NCI-H526 treated with DMSO at 0.1 percent for 48 hours (cell line): ENCODE measurements around the gene NTRK2.
"Not testable (repeated sequence)": the region's sequence is repeated elsewhere in the genome, so short reads cannot be mapped to it uniquely, and the experiment has no call there.

Experiments
- DNase-seq: peaks from one replicate; lab custom pipeline; 2025; lab: John Stamatoyannopoulos, UW

Gene NTRK2

DNA sequence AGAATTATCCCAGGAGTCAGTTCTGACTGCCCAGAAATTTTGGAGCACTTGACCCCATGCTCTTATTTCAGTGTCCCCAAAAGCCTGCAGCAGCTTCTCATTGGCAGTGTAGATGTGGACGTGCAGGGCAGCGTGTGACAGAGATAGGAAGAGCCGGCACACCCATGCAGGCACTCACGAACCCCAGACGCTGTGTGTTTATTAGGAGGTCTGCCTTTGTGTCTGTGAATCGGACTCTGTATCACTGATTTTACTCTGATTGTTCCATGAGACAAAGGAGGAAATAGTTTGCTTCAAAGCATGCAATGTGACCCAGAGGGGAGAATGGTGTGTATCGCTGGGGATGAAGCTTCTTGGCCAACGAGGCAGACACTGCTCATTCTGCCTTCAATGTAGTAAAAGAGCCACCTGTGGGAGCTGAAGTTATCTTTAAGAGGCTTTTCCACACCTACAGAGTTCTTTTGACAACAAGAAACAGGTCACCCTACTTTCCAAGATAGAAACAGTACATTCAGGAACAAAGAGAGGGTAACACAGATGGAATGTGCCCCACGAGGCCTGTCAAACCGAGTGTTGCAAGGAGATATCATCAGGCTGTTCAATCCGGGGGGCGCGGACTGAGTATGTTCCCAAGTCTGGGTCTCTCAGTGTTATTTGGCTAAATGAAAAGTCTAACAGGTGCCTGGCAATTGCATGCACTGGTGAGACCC is 224.0 kb downstream of the NTRK2 start:
- no peak for DNase-seq

GRCh38 chr9:84894859-84895258 is 225.3 kb downstream of the NTRK2 start:
- no peak for DNase-seq

- DNase-seq = no peak
Observed at GRCh38 chr9:84897362-84898094, 228.0 kb downstream of the NTRK2 start.

DNA sequence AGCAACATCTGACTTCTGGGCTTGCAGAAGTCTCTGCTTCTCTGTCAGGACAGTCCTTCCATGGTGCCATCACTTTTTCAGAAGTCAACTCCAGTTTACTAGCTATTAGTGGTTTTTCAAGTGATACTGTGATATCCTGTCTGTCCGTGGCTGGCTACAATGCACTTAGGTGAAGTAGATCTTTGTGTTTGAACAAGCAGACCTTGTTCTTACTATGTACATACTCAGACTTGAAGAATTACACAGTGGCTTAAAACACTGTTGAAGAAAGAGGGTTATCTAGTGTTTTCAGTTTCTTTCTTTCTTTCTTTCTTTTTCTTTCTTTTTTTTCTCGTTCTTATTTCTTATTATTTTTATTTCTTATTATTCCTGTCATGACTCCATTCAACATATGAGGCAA is 228.7 kb downstream of the NTRK2 start:
- no peak for DNase-seq

- not testable (repeated sequence) for DNase-seq
Observed at GRCh38 chr9:84898618-84899017, 229.1 kb downstream of the NTRK2 start.

DNA sequence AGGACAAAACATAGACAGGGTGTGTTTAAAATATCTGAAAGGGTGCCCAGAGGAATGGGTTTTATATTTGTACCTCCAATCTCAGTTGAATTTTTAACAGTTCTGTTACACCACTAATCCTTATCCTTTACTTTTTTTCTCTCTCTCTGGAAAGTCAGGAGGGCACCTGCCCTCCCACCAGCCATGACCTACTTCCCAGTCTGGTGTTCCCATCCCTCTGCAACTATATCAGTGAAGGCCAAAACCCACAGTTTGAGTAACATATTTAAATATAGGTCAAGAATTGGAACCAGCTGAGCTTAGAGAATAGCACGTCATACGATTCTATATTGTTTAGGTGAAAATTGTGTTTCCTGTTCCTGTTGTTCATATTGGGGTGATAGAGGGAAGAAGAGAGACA is 229.8 kb downstream of the NTRK2 start:
- DNase-seq = no peak

DNA sequence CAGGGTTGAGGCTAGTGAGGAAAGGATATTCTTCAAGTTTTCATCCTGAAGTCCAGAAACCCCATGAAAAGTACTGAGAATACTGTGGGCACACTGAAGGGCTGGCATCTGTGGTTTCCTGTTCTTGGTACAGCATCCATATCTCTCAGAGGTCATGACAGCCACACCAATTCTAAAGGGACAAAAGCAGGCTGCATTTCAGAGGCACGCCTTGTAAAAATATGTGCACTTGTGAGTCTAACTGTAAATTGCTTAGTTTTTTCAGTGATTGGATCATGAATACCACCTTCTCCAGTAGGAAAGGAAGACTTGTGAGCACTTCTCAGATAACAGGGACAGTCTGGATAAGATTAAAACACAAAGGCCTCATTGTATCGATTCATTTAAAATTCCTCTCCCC is 230.9 kb downstream of the NTRK2 start:
- no peak for DNase-seq

DNA sequence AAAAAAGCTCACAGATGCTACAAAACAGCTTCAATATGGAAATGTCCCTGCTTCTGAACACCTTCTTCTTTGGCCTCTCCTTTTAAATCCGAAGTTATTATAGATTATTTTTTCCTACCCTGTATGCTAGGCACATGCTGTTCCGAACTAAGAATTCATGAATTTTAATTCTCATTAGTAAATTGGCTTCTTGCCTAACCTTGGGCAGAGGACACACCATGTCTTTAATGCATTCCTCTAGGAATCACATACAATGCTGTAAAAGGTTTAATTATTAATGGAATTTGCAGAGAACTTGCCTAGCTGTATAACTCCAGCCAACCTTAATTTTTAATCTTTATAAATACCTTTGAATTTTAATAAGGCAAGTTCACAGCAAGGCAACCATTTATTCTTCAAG is 234.4 kb downstream of the NTRK2 start:
- no peak for DNase-seq

- DNase-seq = no peak
Observed at GRCh38 chr9:84916769-84917168, 247.2 kb downstream of the NTRK2 start.

GRCh38 chr9:84917366-84918070 is 248.0 kb downstream of the NTRK2 start:
- no peak for DNase-seq

DNA sequence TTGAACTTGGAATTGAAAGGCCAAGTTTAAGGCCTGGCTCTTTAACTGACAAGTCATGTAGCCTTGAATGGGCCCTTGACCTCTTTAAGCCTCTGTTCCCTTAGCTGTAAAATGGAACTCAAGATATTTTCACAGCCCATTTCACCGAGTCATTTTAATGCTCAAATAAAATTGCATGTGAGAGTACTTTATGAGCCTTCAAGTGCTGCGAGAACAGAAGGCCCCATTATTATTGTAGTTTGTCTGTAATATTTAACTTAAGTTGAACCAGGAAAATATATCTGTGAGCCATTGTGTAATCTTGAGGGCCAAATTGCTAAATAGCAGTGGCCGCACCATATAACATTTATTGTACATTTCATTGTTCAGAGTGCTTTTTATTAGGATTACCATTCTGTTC is 249.9 kb downstream of the NTRK2 start:
- DNase-seq = no peak

DNA sequence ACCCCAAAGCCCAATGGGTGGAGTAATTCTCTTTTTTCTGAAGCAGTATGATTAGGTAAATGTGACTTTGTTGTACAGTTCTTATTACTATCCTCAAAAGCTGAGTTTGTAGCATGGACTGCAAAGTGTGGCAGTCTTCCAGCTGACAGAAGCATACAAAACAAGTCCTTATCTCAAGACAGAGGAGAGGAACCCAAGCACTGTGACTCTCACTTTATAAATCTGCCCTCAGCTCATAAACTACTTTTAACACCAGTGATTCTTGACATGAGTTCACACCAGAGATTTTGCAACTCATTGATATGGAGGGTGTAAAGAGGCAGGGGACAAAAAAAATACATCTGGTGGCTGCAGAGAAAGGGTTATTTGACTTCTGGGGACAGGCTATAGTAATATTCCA is 251.6 kb downstream of the NTRK2 start:
- DNase-seq = no peak

DNA sequence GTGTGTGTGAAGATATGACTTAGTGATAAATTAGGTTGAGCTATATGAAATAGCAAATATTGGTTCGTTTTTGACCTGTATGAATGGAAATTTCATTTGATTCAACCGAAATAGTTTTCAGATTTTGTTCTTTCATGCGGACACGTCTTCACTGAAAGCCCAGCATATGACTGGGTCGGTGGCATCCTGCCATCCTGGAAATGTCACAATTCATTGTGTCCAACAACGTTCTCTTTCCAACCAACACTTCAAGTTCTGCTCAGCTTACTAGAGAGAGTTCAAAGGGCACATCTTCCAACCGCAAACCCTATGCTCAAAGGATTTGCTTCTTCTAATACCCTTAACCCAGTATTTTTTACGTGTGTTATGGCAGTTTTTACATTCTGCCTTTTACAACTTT is 252.5 kb downstream of the NTRK2 start:
- no peak for DNase-seq

DNA sequence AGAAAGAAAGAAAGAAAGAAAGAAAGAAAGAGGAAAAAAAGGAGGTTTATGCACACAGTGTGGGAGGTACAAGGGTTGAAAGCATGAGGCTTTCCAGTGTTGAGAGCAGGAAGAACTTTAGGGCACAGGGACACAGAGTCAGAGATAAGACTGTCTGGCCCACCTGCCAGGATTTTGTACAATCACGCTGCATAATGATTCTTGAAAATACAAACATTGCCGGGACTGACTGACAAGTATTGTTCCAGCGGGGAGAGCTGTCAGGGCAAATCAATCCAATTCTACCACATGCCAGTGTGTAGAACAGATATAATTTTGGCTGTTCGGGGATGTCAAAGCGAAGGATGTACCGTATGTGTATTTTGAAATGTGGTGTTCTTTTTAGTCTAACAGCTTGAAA is 254.7 kb downstream of the NTRK2 start:
- no peak for DNase-seq

DNA sequence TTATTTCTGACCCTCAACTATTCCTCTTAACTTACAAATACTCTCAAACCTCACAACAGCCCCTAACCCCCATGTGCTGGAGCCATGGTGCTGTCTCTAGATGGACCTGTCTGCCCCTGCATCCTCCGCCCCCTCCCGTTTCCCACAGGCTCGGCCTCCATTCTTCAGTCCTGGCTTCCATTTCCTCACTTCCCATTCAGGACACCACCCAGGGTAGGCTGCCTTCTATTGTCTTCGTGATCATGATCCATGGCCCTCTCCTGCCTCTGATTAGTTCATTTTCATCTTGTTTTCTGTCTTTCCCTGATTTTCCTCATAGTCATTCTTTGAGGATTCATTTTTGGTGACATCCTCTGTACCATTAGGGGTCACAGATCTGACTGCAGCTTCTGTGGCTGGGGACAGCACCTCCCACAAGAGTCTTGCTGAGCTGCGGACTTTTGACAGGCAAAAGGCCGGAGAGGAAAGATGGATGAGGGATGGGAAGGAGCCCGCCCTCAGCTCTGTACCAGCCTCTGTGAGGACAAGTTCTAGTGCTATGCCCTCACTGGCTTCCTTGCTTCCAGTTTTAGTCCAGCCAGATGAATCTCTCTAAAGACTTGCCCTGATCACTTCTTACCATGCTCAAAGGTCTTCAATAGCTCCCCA is 255.8 kb downstream of the NTRK2 start:
- no peak for DNase-seq

DNA sequence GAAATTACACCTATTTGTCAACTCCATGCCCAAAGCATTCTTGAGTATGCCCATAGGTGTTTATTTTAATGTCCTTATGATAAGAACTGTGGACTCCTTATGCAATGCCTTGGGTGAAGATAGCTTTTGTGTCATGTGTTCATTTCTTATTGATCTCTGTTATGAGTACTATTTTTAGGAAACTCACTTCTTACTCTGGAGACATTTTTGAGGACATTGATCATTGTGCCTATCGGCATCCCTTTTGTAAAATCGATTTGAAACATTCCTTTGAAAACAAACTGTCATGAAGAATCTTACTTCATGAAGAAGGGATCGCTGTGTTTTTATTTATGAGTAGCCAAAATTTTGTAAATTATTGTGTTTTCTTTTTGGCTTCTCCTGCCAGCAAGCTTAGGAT is 257.3 kb downstream of the NTRK2 start:
- DNase-seq = no peak

DNA sequence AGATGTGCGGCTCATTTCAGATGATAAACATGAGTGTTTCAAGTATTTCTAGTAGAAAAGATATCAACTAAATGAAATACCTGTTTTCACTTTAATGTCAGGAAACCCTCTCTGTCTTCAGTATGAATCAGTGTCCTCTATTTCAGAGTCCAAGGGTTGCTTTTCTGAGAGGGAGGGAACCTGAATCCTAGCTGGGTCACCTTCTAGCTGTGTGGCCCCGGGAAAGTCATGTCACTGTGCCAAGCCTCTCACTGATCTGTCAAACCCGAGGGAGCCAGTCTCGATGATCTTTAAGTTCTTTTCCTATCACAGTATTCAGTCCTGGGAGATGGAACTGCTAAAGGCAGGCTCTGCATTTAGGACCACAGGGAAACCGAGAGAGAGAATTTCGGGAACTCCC is 258.9 kb downstream of the NTRK2 start:
- DNase-seq = no peak

DNA sequence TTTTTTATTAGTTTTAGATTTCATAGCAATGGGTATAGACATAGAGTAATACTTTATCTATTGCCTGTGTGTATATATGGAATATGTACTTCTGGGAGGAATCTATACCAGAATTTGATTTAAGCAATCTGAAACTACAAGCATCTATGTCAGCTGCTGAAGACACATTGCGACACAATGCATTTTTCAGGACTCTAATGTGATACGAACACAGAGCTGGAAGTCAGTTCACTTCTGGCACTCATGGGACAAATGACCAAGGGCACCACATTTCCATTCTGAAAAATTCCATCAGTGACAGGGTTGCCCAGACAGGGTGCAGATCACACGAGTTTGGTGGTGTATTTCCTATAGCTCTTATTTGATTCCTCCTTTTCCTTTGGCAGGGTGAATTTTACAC is 259.5 kb downstream of the NTRK2 start:
- no peak for DNase-seq

DNA sequence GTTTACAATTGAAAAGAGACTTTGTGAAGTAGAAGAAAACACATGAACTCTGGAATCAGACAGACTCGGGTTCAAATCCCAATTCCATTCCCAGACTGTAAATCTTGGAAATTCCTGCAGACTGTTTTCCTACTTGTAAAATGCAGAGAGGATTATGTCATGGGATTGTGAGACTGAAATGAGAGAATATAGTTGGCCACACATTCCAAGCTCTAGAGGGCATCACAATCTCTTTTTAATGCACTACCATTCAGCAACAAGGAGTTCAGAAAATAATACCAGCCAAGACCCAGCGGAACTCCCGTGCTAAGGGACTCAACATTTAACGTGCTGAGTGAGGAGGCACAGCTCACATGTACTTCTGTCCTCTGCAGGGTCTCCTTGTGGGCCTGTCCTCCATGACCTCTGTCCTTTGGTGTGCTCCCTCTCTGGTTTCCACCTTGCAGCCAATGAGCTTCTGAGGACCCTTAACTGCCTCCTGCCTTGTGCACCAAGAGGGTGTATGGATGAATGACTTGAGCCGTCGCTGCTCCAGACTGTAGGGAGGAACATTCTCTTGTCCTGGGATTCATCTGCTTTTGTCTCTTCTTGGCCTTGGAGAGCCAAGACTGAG is 263.5 kb downstream of the NTRK2 start:
- DNase-seq = no peak

GRCh38 chr9:84935528-84936117 is 266.1 kb downstream of the NTRK2 start:
- no peak for DNase-seq

- DNase-seq = no peak
Observed at GRCh38 chr9:84937180-84937579, 267.7 kb downstream of the NTRK2 start.

GRCh38 chr9:84937581-84937980 is 268.1 kb downstream of the NTRK2 start:
- no peak for DNase-seq
